GM18870 (cell line): ENCODE results near the gene LTBP3.
"Not testable (repeated sequence)": the region's sequence is repeated elsewhere in the genome, so short reads cannot be mapped to it uniquely, and the experiment has no call there.

Experiments used
- ATAC-seq: cut with Tn5 transposase; IDR thresholded peaks from one replicate; pipeline ENCODE4 v1.9.1; 2021; ENCODE audit warnings: moderate library complexity; ENCODE audit not compliant: unreplicated experiment

LTBP3 gene

DNA sequence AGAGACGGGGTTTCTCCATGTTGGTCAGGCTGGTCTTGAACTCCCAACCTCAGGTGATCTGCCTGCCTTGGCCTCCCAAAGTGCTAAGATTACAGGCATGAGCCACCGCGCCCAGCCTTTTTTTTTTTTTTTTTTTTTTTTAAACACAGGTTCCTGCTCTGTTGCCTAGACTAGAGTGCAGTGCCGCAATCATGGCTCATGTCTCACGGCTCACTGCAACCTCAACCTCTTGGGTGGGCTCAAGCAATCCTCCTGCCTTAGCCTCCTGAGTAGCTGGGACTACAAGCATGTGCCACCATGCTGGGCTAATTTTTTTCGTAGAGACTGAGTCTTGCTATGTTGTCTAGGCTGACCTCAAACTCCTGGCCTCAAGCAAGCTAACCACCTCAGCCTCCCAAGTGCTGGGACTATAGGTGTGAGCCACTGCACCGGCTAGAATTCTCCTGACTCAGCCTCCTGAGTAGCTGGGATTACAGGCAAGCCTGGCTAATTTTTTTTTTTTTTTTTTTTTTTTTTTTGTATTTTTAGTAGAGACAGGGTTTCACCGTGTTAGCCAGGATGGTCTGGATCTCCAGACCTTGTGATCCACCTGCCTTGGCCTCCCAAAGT lies 39.1 kb downstream of the LTBP3 start:
- not testable (repeated sequence) for ATAC-seq

DNA sequence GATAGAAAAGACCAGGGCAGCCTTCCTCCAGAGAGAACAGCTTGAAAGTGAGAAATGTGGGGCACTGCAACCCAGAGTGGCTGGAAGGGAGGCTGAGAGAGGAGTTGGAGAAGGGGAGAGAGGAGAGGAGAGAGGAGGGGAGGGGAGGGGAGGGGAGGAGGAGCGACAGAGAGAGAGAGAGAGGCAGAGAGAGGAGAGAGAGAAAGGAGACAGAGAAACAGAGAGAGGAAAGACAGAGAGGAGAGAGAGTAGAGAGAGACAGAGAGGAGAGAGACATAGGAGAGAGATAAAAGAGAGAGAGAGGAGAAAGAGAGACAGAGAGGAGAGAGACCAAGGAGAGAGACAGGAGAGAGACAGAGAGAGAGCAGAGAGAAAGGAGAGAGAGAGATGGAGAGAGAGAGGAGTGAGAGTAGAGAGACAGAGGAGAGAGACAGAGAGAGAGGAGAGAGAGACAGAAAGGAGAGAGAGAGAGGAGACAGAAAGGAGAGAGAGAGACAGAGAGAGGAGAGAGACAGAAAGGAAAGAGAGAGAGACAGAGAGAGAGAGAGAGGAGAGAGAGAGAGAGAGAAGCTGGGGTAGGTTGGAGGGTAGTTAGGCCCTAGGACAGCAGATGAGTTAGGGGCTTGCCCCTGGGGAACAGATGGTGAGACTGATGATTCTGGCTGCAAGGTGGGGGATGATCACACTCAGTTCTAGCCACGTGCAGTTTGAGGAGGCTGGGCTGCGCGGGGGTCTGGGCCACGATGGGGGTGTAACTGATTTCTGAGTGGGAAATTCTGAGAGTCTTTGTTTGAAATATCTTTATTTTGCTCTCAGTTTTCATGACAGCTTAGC lies 41.8 kb downstream of the LTBP3 start:
- no peak for ATAC-seq

DNA sequence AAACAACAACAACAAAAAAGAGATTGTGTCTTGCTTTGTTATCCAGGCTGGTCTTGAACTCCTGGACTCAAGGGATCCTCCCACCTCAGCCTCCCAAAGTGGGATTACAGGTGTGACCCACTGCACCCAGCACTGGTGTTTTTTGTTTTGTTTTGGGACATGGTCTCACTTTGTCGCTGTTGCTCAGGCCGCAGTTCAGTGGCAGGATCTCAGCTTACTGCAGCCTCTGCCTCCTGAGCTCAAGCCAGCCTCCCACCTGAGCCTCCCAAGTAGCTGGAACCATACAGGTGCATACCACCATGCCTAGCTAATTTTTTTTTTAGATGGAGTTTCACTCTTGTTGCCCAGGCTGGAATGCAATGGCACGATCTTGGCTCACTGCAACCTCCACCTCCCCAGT lies 45.8 kb downstream of the LTBP3 start:
- not testable (repeated sequence) for ATAC-seq

GRCh38 chr11:65506772-65507505 lies 51.2 kb downstream of the LTBP3 start:
- ATAC-seq, result peak; percentile 35

GRCh38 chr11:65506290-65506771 lies 51.8 kb downstream of the LTBP3 start:
- no peak for ATAC-seq

- no peak for ATAC-seq
These were observed 52.5 kb downstream of the LTBP3 start for GRCh38 chr11:65505466-65506289.

DNA sequence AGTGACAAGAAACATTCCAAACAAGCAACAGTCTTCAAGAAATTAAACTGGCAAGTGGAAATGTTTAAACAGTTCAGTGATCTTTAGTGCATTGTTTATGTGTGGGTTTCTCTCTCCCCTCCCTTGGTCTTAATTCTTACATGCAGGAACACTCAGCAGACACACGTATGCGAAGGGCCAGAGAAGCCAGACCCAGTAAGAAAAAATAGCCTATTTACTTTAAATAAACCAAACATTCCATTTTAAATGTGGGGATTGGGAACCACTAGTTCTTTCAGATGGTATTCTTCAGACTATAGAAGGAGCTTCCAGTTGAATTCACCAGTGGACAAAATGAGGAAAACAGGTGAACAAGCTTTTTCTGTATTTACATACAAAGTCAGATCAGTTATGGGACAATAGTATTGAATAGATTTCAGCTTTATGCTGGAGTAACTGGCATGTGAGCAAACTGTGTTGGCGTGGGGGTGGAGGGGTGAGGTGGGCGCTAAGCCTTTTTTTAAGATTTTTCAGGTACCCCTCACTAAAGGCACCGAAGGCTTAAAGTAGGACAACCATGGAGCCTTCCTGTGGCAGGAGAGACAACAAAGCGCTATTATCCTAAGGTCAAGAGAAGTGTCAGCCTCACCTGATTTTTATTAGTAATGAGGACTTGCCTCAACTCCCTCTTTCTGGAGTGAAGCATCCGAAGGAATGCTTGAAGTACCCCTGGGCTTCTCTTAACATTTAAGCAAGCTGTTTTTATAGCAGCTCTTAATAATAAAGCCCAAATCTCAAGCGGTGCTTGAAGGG lies 53.3 kb downstream of the LTBP3 start:
- no peak for ATAC-seq

- ATAC-seq, result no peak
These were observed 54.0 kb downstream of the LTBP3 start for GRCh38 chr11:65503949-65504673.

DNA sequence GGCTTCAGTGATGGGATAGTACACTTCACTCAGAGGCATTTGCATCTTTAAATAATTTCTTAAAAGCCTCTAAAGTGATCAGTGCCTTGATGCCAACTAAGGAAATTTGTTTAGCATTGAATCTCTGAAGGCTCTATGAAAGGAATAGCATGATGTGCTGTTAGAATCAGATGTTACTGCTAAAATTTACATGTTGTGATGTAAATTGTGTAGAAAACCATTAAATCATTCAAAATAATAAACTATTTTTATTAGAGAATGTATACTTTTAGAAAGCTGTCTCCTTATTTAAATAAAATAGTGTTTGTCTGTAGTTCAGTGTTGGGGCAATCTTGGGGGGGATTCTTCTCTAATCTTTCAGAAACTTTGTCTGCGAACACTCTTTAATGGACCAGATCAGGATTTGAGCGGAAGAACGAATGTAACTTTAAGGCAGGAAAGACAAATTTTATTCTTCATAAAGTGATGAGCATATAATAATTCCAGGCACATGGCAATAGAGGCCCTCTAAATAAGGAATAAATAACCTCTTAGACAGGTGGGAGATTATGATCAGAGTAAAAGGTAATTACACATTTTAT lies 54.7 kb downstream of the LTBP3 start:
- ATAC-seq, result no peak

GRCh38 chr11:65502555-65503367 lies 55.4 kb downstream of the LTBP3 start:
- no peak for ATAC-seq

DNA sequence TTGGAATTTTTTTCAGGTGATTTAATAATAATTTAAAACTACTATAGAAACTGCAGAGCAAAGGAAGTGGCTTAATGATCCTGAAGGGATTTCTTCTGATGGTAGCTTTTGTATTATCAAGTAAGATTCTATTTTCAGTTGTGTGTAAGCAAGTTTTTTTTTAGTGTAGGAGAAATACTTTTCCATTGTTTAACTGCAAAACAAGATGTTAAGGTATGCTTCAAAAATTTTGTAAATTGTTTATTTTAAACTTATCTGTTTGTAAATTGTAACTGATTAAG lies 55.9 kb downstream of the LTBP3 start:
- no peak for ATAC-seq

- no peak for ATAC-seq
These were observed 56.5 kb downstream of the LTBP3 start for GRCh38 chr11:65501472-65502273.

- no peak for ATAC-seq
These were observed 57.0 kb downstream of the LTBP3 start for GRCh38 chr11:65501186-65501471.

- ATAC-seq, result no peak
These were observed 57.6 kb downstream of the LTBP3 start for GRCh38 chr11:65500387-65501185.

- no peak for ATAC-seq
These were observed 58.3 kb downstream of the LTBP3 start for GRCh38 chr11:65499713-65500386.

- ATAC-seq, result peak; percentile 31
These were observed 59.0 kb downstream of the LTBP3 start, which contains the start of gene MALAT1 for GRCh38 chr11:65498977-65499712. MALAT1 (plus strand) TSS chr11:65499045.
